WTC11 (cell line): ENCODE measurements around the gene KCNB1.

Source experiments
- JUN ChIP-seq: sonication (generic); formaldehyde crosslinking; IDR thresholded peaks from 2 replicates; pipeline ENCODE4 v1.8.0; 2023; ENCODE audit warnings: mild to moderate bottlenecking, missing genetic modification reagents
- SP1 ChIP-seq: sonication (generic); formaldehyde crosslinking; conservative IDR thresholded peaks from 2 replicates; pipeline ENCODE4 v1.8.1; 2022; ENCODE audit warnings: missing genetic modification reagents
- TF ChIP-seq, protein P1 (sequence below): fragments of 200-600 bp; IDR thresholded peaks from 2 replicates; pipeline ENCODE4 v1.8.0; 2022; ENCODE audit warnings: antibody characterized with exemption
- TF ChIP-seq, protein P2 (sequence below): fragments of 250-450 bp; sonication (Bioruptor Pico); IDR thresholded peaks from 2 replicates; pipeline ENCODE4 v1.9.0; 2021; ENCODE audit warnings: mild to moderate bottlenecking

DNA sequence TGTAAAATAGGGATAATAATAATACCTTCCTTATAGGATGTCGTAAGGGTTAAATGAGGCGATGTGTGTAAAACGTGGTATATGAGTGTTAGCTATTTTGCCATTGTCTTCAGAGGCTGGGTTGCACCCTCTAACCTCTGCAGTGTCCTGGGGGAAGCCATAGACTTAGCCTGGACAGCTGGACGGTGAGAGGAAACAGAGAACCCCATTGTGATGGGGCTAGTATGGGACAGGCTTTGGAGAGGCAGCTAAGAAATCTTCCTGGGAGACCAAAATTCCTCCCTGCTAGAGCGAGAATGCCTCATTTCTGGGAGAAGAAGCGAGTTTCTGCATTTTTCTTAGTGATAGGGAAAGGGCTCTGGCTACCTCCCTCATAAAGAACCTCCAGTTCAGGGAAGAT is 22.8 kb downstream of the KCNB1 start:
- TF ChIP-seq, protein P1, sequence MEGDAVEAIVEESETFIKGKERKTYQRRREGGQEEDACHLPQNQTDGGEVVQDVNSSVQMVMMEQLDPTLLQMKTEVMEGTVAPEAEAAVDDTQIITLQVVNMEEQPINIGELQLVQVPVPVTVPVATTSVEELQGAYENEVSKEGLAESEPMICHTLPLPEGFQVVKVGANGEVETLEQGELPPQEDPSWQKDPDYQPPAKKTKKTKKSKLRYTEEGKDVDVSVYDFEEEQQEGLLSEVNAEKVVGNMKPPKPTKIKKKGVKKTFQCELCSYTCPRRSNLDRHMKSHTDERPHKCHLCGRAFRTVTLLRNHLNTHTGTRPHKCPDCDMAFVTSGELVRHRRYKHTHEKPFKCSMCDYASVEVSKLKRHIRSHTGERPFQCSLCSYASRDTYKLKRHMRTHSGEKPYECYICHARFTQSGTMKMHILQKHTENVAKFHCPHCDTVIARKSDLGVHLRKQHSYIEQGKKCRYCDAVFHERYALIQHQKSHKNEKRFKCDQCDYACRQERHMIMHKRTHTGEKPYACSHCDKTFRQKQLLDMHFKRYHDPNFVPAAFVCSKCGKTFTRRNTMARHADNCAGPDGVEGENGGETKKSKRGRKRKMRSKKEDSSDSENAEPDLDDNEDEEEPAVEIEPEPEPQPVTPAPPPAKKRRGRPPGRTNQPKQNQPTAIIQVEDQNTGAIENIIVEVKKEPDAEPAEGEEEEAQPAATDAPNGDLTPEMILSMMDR: no peak
- TF ChIP-seq SP1 (CRISPR knock-in tag): no peak
- no peak for TF ChIP-seq JUN (CRISPR knock-in tag)
- TF ChIP-seq, protein P2, sequence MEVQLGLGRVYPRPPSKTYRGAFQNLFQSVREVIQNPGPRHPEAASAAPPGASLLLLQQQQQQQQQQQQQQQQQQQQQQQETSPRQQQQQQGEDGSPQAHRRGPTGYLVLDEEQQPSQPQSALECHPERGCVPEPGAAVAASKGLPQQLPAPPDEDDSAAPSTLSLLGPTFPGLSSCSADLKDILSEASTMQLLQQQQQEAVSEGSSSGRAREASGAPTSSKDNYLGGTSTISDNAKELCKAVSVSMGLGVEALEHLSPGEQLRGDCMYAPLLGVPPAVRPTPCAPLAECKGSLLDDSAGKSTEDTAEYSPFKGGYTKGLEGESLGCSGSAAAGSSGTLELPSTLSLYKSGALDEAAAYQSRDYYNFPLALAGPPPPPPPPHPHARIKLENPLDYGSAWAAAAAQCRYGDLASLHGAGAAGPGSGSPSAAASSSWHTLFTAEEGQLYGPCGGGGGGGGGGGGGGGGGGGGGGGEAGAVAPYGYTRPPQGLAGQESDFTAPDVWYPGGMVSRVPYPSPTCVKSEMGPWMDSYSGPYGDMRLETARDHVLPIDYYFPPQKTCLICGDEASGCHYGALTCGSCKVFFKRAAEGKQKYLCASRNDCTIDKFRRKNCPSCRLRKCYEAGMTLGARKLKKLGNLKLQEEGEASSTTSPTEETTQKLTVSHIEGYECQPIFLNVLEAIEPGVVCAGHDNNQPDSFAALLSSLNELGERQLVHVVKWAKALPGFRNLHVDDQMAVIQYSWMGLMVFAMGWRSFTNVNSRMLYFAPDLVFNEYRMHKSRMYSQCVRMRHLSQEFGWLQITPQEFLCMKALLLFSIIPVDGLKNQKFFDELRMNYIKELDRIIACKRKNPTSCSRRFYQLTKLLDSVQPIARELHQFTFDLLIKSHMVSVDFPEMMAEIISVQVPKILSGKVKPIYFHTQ (CRISPR knock-in tag): no peak
